Measurements from ENCODE around the gene PPP1R15A.
"Not testable (repeated sequence)": the region's sequence is repeated elsewhere in the genome, so short reads cannot be mapped to it uniquely, and the experiment has no call there.

Gene PPP1R15A

DNA sequence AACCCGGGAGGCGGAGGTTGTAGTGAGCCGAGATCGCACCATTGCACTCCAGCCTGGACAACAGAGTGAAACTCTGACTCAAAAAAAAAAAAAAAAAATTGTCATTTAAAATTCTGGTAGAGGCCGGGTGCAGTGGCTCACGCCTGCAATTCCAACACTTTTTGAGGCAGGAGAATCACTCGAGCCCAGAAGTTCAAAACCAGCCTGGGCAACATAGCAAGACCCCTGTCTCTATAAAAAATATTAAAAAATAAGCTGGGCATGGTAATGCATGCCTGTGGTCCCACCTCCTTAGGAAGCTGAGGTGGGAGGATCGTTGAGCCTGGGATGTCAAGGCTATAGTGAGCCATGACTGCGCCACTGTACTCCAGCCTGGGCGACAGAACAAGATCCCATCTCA lies 34.1 kb downstream of the PPP1R15A start:
- H2AFZ ChIP-seq (ENCODE audit: low read length) = no peak overlapping the region
- no peaks in the 10 kb centered on the region for H3K79me2 ChIP-seq (ENCODE audit: insufficient read depth, low read length)
- no peak overlapping the region for H3K4me3 ChIP-seq (ENCODE audit: low read depth, low read length, poor library complexity, severe bottlenecking)
- no peak overlapping the region for H3K4me2 ChIP-seq (ENCODE audit: low read length)
- H3K36me3 ChIP-seq (ENCODE audit: insufficient read depth, low read length) = peaks cover 27% of the 10 kb centered on the region
- no peak overlapping the region for H3K9ac ChIP-seq (ENCODE audit: low read length)
- no peaks in the 10 kb centered on the region for H3K9me3 ChIP-seq (ENCODE audit: low read length)
- H3K27me3 ChIP-seq (ENCODE audit: insufficient read depth, low read length) = no peaks in the 10 kb centered on the region
- no peak overlapping the region for H3K27ac ChIP-seq (ENCODE audit: low read depth, low read length, poor library complexity, severe bottlenecking)
- no peaks in the 10 kb centered on the region for H3K9me2 ChIP-seq (ENCODE audit: low read depth, low read length)
- no peaks in the 10 kb centered on the region for H3F3A ChIP-seq (ENCODE audit: insufficient read depth, low read length)
- TF ChIP-seq, protein P1, sequence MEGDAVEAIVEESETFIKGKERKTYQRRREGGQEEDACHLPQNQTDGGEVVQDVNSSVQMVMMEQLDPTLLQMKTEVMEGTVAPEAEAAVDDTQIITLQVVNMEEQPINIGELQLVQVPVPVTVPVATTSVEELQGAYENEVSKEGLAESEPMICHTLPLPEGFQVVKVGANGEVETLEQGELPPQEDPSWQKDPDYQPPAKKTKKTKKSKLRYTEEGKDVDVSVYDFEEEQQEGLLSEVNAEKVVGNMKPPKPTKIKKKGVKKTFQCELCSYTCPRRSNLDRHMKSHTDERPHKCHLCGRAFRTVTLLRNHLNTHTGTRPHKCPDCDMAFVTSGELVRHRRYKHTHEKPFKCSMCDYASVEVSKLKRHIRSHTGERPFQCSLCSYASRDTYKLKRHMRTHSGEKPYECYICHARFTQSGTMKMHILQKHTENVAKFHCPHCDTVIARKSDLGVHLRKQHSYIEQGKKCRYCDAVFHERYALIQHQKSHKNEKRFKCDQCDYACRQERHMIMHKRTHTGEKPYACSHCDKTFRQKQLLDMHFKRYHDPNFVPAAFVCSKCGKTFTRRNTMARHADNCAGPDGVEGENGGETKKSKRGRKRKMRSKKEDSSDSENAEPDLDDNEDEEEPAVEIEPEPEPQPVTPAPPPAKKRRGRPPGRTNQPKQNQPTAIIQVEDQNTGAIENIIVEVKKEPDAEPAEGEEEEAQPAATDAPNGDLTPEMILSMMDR (IDR thresholded peaks at IDR 0.05; ENCODE audit: low read length) = no peak
- TF ChIP-seq EZH2 (IDR thresholded peaks at IDR 0.05; ENCODE audit: borderline replicate concordance, low read length) = no peak
- no peaks in the 10 kb centered on the region for H4K20me1 ChIP-seq (ENCODE audit: insufficient read depth, low read length)
- H3K4me1 ChIP-seq (ENCODE audit: insufficient read depth, low read length, severe bottlenecking) = no peaks in the 10 kb centered on the region

DNA sequence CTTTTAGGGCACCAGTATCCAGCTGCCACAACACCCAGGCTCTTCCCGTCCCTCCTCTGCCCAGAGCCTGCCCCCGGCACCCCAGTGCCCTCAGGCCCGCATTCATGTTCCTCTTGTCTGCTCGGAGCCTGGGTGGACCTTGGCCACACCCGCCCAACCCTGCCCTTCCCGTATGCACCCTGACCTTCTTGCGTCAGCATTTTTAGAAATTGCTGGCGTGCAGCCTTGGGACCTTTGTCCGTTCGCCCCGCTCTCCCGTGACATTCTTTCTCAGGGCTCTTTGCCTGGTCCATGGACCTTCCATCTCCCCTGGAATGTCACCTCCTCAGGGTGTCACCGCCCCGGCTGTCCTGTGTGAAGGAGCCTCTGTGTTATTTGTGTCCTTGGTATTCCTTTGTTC lies 35.5 kb downstream of the PPP1R15A start:
- H3K9ac ChIP-seq (ENCODE audit: low read length) = no peak overlapping the region
- no peaks in the 10 kb centered on the region for H4K20me1 ChIP-seq (ENCODE audit: insufficient read depth, low read length)
- no peak overlapping the region for H3K27ac ChIP-seq (ENCODE audit: low read depth, low read length, poor library complexity, severe bottlenecking)
- H3F3A ChIP-seq (ENCODE audit: insufficient read depth, low read length) = no peaks in the 10 kb centered on the region
- H3K4me1 ChIP-seq (ENCODE audit: insufficient read depth, low read length, severe bottlenecking) = no peaks in the 10 kb centered on the region
- H3K9me3 ChIP-seq (ENCODE audit: low read length) = no peaks in the 10 kb centered on the region
- no peak for TF ChIP-seq EZH2 (IDR thresholded peaks at IDR 0.05; ENCODE audit: borderline replicate concordance, low read length)
- TF ChIP-seq, protein P1 (IDR thresholded peaks at IDR 0.05; ENCODE audit: low read length) = no peak
- no peaks in the 10 kb centered on the region for H3K9me2 ChIP-seq (ENCODE audit: low read depth, low read length)
- no peak overlapping the region for H3K4me2 ChIP-seq (ENCODE audit: low read length)
- peaks cover 39% of the 10 kb centered on the region for H3K36me3 ChIP-seq (ENCODE audit: insufficient read depth, low read length)
- H2AFZ ChIP-seq (ENCODE audit: low read length) = no peak overlapping the region
- H3K79me2 ChIP-seq (ENCODE audit: insufficient read depth, low read length) = no peaks in the 10 kb centered on the region
- no peak overlapping the region for H3K4me3 ChIP-seq (ENCODE audit: low read depth, low read length, poor library complexity, severe bottlenecking)
- H3K27me3 ChIP-seq (ENCODE audit: insufficient read depth, low read length) = no peaks in the 10 kb centered on the region

DNA sequence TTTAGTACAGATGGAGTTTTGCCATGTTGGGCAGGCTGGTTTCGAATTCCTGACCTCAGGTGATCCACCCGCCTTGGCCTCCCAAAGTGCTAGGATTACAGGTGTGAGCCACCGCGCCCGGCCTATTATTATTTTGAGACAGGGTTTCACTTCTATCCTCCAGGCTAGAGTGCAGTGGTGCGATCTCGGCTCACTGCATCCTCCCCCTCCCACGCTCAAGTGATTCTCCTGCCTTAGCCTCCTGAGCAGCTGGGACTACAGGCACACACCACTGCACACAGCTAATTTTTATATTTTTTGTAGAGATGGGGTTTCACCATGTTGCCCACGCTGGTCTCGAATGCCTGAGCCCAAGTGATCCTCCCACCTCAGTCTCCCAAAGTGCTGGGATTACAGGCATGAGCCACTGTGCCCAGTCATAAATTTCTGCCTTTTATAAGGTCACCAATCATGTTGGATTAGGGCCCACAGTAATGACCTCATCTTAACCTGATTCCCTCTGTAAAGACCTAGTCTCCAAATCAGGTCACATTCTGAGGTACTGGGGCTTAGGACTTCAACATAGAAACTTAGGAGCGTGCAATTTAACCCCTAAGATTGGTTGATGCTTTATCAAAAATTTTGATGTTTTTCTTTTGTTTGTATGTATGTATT lies 37.3 kb downstream of the PPP1R15A start:
- H3F3A ChIP-seq (ENCODE audit: insufficient read depth, low read length); H3K79me2 ChIP-seq (ENCODE audit: insufficient read depth, low read length); H3K9me3 ChIP-seq (ENCODE audit: low read length); H3K9ac ChIP-seq (ENCODE audit: low read length); H3K4me1 ChIP-seq (ENCODE audit: insufficient read depth, low read length, severe bottlenecking); H3K4me2 ChIP-seq (ENCODE audit: low read length); H3K27me3 ChIP-seq (ENCODE audit: insufficient read depth, low read length); H2AFZ ChIP-seq (ENCODE audit: low read length); H3K4me3 ChIP-seq (ENCODE audit: low read depth, low read length, poor library complexity, severe bottlenecking); H3K9me2 ChIP-seq (ENCODE audit: low read depth, low read length); H3K27ac ChIP-seq (ENCODE audit: low read depth, low read length, poor library complexity, severe bottlenecking); H4K20me1 ChIP-seq (ENCODE audit: insufficient read depth, low read length): not testable (repeated sequence)
- peaks cover 52% of the 10 kb centered on the region for H3K36me3 ChIP-seq (ENCODE audit: insufficient read depth, low read length)

DNA sequence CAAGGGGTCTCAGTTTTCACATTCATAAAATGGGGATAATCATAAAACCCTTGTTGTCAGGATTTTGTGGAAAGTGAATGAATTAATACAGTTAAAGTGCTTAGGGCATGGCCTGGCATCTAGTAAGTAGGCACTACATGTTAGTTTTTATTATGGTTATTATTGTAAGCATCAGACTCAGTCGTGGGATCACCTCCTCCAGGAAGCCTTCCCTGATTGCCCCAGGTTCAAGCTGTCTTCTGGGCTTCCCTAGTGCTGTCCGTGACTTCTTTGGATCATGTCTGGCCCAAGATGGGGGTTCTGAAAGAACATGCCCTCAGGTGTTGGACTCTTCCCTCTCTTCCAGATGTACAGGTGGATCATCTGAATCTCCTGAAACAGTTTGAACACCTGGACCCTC lies 38.6 kb downstream of the PPP1R15A start:
- Histone ChIP-seq H3K4me3 (ENCODE audit: low read depth, low read length, poor library complexity, severe bottlenecking) (no peak overlapping the region), H2AFZ (ENCODE audit: low read length) (no peak overlapping the region), H4K20me1 (ENCODE audit: insufficient read depth, low read length) (no peaks in the 10 kb centered on the region), H3K36me3 (ENCODE audit: insufficient read depth, low read length) (peaks cover 51% of the 10 kb centered on the region), H3K27me3 (ENCODE audit: insufficient read depth, low read length) (no peaks in the 10 kb centered on the region), H3K27ac (ENCODE audit: low read depth, low read length, poor library complexity, severe bottlenecking) (no peak overlapping the region), H3K9ac (ENCODE audit: low read length) (no peak overlapping the region), H3F3A (ENCODE audit: insufficient read depth, low read length) (no peaks in the 10 kb centered on the region), H3K4me1 (ENCODE audit: insufficient read depth, low read length, severe bottlenecking) (no peaks in the 10 kb centered on the region), H3K79me2 (ENCODE audit: insufficient read depth, low read length) (no peaks in the 10 kb centered on the region), H3K9me2 (ENCODE audit: low read depth, low read length) (no peaks in the 10 kb centered on the region), H3K9me3 (ENCODE audit: low read length) (no peaks in the 10 kb centered on the region), H3K4me2 (ENCODE audit: low read length) (no peak overlapping the region)
- no peak for TF ChIP-seq EZH2 (IDR thresholded peaks at IDR 0.05; ENCODE audit: borderline replicate concordance, low read length)
- TF ChIP-seq, protein P1 (IDR thresholded peaks at IDR 0.05; ENCODE audit: low read length) = no peak
